ENCODE measurements around the gene KNG1.

DNA sequence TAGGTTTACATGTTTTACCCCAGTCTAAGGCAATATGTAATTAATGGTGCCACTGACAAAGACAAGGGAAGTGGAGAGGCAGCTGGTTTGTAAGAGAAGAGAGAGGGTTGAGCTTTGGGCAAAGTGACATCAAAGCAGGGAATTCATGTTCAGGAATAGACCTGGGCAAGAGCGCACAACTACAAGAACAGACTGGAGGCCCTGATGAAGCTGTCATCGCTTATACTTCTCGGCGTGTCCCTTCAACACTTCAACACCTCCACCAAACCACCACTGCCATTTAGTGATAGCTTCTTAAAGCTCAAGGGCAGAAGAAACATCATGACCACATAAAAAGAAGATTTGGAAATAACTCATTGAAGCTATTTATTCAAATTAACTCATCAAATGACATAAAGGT is 19.6 kb upstream of the KNG1 start:
- TF ChIP-seq, protein P1, sequence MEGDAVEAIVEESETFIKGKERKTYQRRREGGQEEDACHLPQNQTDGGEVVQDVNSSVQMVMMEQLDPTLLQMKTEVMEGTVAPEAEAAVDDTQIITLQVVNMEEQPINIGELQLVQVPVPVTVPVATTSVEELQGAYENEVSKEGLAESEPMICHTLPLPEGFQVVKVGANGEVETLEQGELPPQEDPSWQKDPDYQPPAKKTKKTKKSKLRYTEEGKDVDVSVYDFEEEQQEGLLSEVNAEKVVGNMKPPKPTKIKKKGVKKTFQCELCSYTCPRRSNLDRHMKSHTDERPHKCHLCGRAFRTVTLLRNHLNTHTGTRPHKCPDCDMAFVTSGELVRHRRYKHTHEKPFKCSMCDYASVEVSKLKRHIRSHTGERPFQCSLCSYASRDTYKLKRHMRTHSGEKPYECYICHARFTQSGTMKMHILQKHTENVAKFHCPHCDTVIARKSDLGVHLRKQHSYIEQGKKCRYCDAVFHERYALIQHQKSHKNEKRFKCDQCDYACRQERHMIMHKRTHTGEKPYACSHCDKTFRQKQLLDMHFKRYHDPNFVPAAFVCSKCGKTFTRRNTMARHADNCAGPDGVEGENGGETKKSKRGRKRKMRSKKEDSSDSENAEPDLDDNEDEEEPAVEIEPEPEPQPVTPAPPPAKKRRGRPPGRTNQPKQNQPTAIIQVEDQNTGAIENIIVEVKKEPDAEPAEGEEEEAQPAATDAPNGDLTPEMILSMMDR (IDR thresholded peaks at IDR 0.05) = no peak
- no peak for TF ChIP-seq POLR2AphosphoS5 (IDR thresholded peaks at IDR 0.05)
- no peak for TF ChIP-seq EP300 (IDR thresholded peaks at IDR 0.05; ENCODE audit: low read depth)

Data from transverse colon (tissue), 4 donors.